ENCODE measurements around the gene ABLIM2. TPM values are rescaled to one million over a fixed set of nuclear protein-coding genes. Genes with fewer than 3 reads are reported as not detected.

Gene ABLIM2
- total RNA-seq, 2 experiments from 2014 or later = 0.32 to 0.54 TPM

DNA sequence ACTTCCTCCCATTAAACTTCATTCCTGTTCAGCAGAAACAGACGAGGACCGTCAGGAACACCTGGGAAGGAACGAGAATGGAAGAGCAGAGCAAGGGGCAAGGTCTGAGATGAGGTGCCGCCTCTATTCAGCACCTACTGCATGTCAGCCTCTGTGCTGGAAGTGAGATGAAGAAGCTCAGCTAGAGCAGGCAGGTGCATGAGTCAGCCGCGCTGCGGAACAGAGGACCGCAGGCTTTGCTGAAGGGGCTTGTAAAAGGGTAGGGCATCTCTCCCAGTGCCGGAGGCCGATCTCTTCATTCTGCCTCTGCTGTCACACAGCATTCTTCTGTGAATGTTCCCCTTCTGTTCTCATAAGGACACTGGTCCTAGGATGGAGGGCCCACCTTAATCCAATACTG, 6.1 kb upstream of the ABLIM2 start:
- ChIA-PET CTCF (interaction anchor here (1.2 kb wide), 1 partner anchor 12 kb away, joined by 4 read pairs; no protein-coding TSS in a partner anchor), POLR2A (interaction anchor here (1.0 kb wide), 1 partner anchor 36 kb away, joined by 3 read pairs; no protein-coding TSS in a partner anchor)
- Mint-ChIP-seq H3K36me3 (ENCODE audit: low read depth) (no peaks in the 10 kb centered on the region), H3K9me3 (peaks cover 7% of the 10 kb centered on the region), H3K27ac (no peak overlapping the region), H3K4me3 (no peak overlapping the region), H3K4me1 (ENCODE audit: low read depth) (peaks cover 7% of the 10 kb centered on the region), H3K27me3 (no peaks in the 10 kb centered on the region)
- ATAC-seq (no peak), DNase-seq (no peak)
- intact Hi-C loops (cut with micrococcal nuclease) = no loop called here
- TF ChIP-seq, protein P1, sequence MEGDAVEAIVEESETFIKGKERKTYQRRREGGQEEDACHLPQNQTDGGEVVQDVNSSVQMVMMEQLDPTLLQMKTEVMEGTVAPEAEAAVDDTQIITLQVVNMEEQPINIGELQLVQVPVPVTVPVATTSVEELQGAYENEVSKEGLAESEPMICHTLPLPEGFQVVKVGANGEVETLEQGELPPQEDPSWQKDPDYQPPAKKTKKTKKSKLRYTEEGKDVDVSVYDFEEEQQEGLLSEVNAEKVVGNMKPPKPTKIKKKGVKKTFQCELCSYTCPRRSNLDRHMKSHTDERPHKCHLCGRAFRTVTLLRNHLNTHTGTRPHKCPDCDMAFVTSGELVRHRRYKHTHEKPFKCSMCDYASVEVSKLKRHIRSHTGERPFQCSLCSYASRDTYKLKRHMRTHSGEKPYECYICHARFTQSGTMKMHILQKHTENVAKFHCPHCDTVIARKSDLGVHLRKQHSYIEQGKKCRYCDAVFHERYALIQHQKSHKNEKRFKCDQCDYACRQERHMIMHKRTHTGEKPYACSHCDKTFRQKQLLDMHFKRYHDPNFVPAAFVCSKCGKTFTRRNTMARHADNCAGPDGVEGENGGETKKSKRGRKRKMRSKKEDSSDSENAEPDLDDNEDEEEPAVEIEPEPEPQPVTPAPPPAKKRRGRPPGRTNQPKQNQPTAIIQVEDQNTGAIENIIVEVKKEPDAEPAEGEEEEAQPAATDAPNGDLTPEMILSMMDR (IDR thresholded peaks at IDR 0.05) = no peak

DNA sequence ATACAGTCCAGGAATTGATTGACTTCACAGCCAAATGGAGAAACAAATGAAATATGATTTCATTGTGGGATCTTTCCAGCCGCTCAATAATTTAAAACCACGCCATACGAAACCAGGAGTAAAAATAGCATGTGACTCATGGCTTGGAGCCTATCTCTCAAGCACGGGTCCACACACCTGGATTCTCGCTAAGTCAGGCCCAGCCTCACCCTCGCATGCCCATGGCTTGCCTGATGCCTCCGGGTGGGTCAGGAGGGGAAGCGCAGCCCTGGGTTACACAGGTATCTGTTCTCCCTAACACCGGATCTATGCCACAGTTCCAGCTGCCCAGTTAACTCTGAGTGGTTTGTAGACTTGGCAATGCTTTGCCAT, 5.6 kb upstream of the ABLIM2 start:
- no peak overlapping the region for H3K27ac Mint-ChIP-seq
- CTCF ChIA-PET = interaction anchor here (1.2 kb wide), 1 partner anchor 13 kb away, joined by 4 read pairs; no protein-coding TSS in a partner anchor
- POLR2A ChIA-PET = no interaction called here
- intact Hi-C loops (cut with micrococcal nuclease) = no loop called here
- H3K4me1 Mint-ChIP-seq (ENCODE audit: low read depth) = peaks cover 10% of the 10 kb centered on the region
- H3K4me3 Mint-ChIP-seq = no peak overlapping the region
- TF ChIP-seq, protein P1 (IDR thresholded peaks at IDR 0.05) = no peak
- peaks cover 7% of the 10 kb centered on the region for H3K9me3 Mint-ChIP-seq
- no peaks in the 10 kb centered on the region for H3K27me3 Mint-ChIP-seq
- H3K36me3 Mint-ChIP-seq (ENCODE audit: low read depth) = no peaks in the 10 kb centered on the region
- ATAC-seq (no peak), DNase-seq (no peak)

- ChIA-PET CTCF (no interaction called here), POLR2A (no interaction called here)
- H3K9me3 Mint-ChIP-seq = peaks cover 7% of the 10 kb centered on the region
- H3K4me3 Mint-ChIP-seq = no peak overlapping the region
- H3K27me3 Mint-ChIP-seq = no peaks in the 10 kb centered on the region
- no peak for DNase-seq
- peaks cover 13% of the 10 kb centered on the region for H3K4me1 Mint-ChIP-seq (ENCODE audit: low read depth)
- intact Hi-C loops (cut with micrococcal nuclease) = no loop called here
- H3K27ac Mint-ChIP-seq = no peak overlapping the region
- no peak for ATAC-seq
- H3K36me3 Mint-ChIP-seq (ENCODE audit: low read depth) = no peaks in the 10 kb centered on the region
- TF ChIP-seq, protein P1 (IDR thresholded peaks at IDR 0.05) = no peak
These were observed 5.0 kb upstream of the ABLIM2 start for GRCh38 chr4:8163436-8164193.

GRCh38 chr4:8163026-8163425, 4.4 kb upstream of the ABLIM2 start:
- Mint-ChIP-seq H3K27me3 (no peaks in the 10 kb centered on the region), H3K36me3 (ENCODE audit: low read depth) (no peaks in the 10 kb centered on the region), H3K9me3 (peaks cover under 1% of the 10 kb centered on the region), H3K27ac (no peak overlapping the region), H3K4me1 (ENCODE audit: low read depth) (peaks cover 13% of the 10 kb centered on the region), H3K4me3 (no peak overlapping the region)
- ChIA-PET POLR2A (no interaction called here), CTCF (no interaction called here)
- DNase-seq = no peak
- intact Hi-C loops (cut with micrococcal nuclease) = no loop called here
- TF ChIP-seq, protein P1 (IDR thresholded peaks at IDR 0.05) = no peak
- ATAC-seq = no peak

DNA sequence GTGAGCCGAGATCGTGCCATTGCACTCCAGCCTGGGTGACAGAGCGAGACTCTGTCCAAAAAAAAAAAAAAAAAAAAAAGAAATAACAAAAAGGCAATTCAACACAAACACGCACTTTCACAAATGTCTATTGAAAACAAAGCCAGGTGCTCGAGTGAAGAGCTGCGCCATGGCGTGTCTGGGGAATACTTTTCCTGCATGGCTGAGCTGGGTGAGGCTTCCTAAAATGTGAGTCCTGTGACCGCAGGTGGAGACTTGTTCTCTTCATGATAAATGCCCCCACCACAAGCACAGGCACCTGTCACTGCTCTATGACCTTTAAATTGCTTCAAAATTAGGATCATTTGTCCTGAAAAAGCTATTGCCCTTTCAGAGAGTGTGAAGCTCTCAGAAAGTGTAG, 4.0 kb upstream of the ABLIM2 start:
- no peaks in the 10 kb centered on the region for H3K27me3 Mint-ChIP-seq
- POLR2A ChIA-PET = no interaction called here
- intact Hi-C loops (cut with micrococcal nuclease) = no loop called here
- CTCF ChIA-PET = no interaction called here
- H3K4me1 Mint-ChIP-seq (ENCODE audit: low read depth) = peaks cover 13% of the 10 kb centered on the region
- no peak overlapping the region for H3K27ac Mint-ChIP-seq
- TF ChIP-seq, protein P1 (IDR thresholded peaks at IDR 0.05) = no peak
- no peak for DNase-seq
- no peaks in the 10 kb centered on the region for H3K9me3 Mint-ChIP-seq
- H3K4me3 Mint-ChIP-seq = no peak overlapping the region
- no peak for ATAC-seq
- no peaks in the 10 kb centered on the region for H3K36me3 Mint-ChIP-seq (ENCODE audit: low read depth)

Measured in activated CD8-positive, alpha-beta T cell treated with anti-CD3 and anti-CD28 coated beads for 36 hours (primary cell).